Measurements from ENCODE around the gene CAP1.

Gene CAP1

DNA sequence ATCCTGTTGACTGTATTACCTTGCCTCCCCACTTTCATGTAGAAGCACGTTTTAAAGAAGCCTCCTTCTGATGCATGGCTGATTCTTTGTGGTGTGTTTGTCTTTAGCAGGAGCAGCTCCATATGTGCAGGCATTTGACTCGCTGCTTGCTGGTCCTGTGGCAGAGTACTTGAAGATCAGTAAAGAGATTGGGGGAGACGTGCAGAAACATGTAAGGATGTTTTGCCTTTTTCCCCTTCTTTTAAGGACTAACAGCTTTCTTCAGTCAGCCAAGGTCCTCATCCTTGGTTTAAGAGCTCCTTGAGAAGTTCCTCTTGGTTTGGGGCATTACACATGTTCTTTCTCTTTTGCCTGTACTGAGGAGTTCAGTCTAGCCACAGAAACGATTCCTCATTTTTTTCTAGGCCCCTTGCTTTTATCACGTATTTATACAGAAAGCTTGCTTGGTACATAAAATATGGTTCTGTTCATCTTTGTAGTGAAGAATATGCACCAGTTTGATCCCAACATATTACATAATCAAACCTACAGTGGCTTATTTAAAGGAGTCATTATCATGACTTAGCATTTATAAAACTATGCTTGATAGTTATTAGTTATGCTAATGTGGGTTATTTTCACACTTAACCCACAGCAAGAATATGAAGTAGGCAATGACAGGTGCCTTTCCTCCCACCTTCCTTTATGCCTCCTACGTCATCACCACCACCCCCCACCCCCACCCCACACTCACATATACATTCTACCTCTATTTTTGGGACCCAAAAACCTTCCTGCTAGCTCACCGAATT lies 19.6 kb downstream of the CAP1 start:
- no peak for DNase-seq (ENCODE audit: low read depth, low spot score)
- peaks cover 4% of the 10 kb centered on the region for H3K4me1 ChIP-seq (ENCODE audit: insufficient read depth, insufficient read length)
- TF ChIP-seq SUZ12 (IDR thresholded peaks at IDR 0.05; ENCODE audit: extremely low read depth, insufficient read depth, insufficient read length) (no peak), ZNF274 (IDR thresholded peaks at IDR 0.05; ENCODE audit: low read depth, low read length) (no peak), YY1 (IDR thresholded peaks at IDR 0.05; ENCODE audit: insufficient read depth, insufficient read length) (no peak)
- H3K4me3 ChIP-seq (ENCODE audit: insufficient read length, low read depth): no peak overlapping the region
- H3K9ac ChIP-seq (ENCODE audit: insufficient read length, low read depth): no peak overlapping the region
- H3K27me3 ChIP-seq (ENCODE audit: insufficient read depth, insufficient read length): no peaks in the 10 kb centered on the region
- H3K36me3 ChIP-seq (ENCODE audit: insufficient read depth, insufficient read length, low read length): peaks cover 92% of the 10 kb centered on the region
- H3K9me3 ChIP-seq (ENCODE audit: insufficient read depth, low read length): no peaks in the 10 kb centered on the region

DNA sequence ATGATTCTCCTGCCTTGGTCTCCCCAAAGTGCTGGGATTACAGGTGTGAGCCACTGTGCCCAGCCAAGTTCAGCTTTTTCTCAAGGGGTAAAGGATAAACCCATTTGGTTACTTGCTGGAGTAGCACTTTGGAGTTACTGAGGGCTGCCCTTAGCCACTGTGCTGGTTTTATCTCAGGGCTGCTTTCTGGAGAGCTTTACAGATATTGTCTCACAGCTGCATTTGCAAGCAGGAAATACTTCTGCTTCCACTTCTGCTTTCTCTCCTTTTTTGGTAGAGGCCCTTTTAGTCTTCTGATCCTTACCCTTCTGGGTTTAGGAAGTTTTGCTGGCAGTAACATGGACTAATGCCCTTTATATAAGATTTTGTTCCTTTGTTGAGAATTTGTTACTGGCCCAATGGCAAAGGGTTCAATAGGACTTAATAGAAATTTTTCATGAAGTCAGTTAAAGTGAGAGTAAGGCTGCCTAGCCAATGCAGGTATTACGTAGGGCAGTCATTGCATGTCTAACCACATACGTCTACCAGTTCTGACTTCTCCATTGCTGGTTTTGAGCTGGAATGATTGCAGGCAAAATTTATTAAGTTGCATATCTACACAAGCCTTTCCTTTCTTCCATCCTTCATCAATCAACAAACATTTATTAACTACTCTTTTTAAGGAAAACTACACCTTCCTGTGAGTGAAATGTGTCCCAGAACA lies 24.4 kb downstream of the CAP1 start:
- TF ChIP-seq YY1 (IDR thresholded peaks at IDR 0.05; ENCODE audit: insufficient read depth, insufficient read length) (no peak), SUZ12 (IDR thresholded peaks at IDR 0.05; ENCODE audit: extremely low read depth, insufficient read depth, insufficient read length) (no peak), ZNF274 (IDR thresholded peaks at IDR 0.05; ENCODE audit: low read depth, low read length) (no peak)
- Histone ChIP-seq H3K4me1 (ENCODE audit: insufficient read depth, insufficient read length) (no peaks in the 10 kb centered on the region), H3K27me3 (ENCODE audit: insufficient read depth, insufficient read length) (no peaks in the 10 kb centered on the region), H3K36me3 (ENCODE audit: insufficient read depth, insufficient read length, low read length) (peaks cover 96% of the 10 kb centered on the region), H3K9me3 (ENCODE audit: insufficient read depth, low read length) (no peaks in the 10 kb centered on the region), H3K9ac (ENCODE audit: insufficient read length, low read depth) (no peak overlapping the region), H3K4me3 (ENCODE audit: insufficient read length, low read depth) (no peak overlapping the region)
- no peak for DNase-seq (ENCODE audit: low read depth, low spot score)

DNA sequence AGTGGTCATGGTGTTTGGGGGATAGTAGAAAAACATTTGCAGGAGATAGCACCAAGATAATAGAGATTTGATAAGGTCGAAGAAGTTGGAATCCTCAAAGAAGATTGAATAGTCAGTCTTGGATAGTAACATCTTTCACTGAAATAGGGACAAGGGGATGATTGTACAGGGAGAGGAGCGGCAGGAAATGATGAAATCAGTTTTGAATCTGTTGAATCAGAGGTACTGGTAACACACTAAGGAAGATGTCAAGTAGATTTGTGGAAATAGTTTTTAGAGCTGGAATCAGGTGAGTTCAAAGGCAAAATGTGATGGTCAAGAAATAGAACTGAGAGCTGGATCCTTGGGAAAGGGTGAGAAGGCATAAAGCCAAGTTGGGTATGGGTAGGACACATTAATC lies 26.5 kb downstream of the CAP1 start:
- Histone ChIP-seq H3K36me3 (ENCODE audit: insufficient read depth, insufficient read length, low read length) (peaks cover 96% of the 10 kb centered on the region), H3K4me3 (ENCODE audit: insufficient read length, low read depth) (no peak overlapping the region), H3K27me3 (ENCODE audit: insufficient read depth, insufficient read length) (no peaks in the 10 kb centered on the region), H3K9me3 (ENCODE audit: insufficient read depth, low read length) (no peaks in the 10 kb centered on the region), H3K9ac (ENCODE audit: insufficient read length, low read depth) (no peak overlapping the region), H3K4me1 (ENCODE audit: insufficient read depth, insufficient read length) (no peaks in the 10 kb centered on the region)
- TF ChIP-seq ZNF274 (IDR thresholded peaks at IDR 0.05; ENCODE audit: low read depth, low read length) (no peak), YY1 (IDR thresholded peaks at IDR 0.05; ENCODE audit: insufficient read depth, insufficient read length) (no peak), SUZ12 (IDR thresholded peaks at IDR 0.05; ENCODE audit: extremely low read depth, insufficient read depth, insufficient read length) (no peak)
- DNase-seq (ENCODE audit: low read depth, low spot score): no peak

DNA sequence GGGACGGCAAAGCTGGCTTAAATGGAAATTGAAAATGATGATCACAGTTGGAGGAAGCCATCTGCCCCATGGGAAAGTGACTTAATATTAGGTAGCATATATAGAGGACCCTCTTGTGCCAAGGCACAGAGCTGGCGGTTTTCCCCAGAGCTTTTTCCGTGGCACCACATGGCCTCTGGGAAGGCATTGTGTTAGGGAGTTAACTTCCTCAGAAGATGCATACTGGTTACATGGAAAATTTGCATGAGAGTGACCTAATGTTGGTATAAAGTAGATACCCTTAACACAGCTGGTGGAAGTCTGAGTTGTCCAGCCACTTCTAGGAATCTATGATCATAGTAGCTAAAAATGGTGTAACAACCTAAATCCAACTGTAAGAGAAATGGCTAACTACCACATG lies 27.3 kb downstream of the CAP1 start:
- no peaks in the 10 kb centered on the region for H3K9me3 ChIP-seq (ENCODE audit: insufficient read depth, low read length)
- no peaks in the 10 kb centered on the region for H3K27me3 ChIP-seq (ENCODE audit: insufficient read depth, insufficient read length)
- no peaks in the 10 kb centered on the region for H3K4me1 ChIP-seq (ENCODE audit: insufficient read depth, insufficient read length)
- DNase-seq (ENCODE audit: low read depth, low spot score): no peak
- H3K36me3 ChIP-seq (ENCODE audit: insufficient read depth, insufficient read length, low read length): peaks cover 96% of the 10 kb centered on the region
- TF ChIP-seq SUZ12 (IDR thresholded peaks at IDR 0.05; ENCODE audit: extremely low read depth, insufficient read depth, insufficient read length): no peak
- TF ChIP-seq ZNF274 (IDR thresholded peaks at IDR 0.05; ENCODE audit: low read depth, low read length): no peak
- TF ChIP-seq YY1 (IDR thresholded peaks at IDR 0.05; ENCODE audit: insufficient read depth, insufficient read length): no peak
- H3K9ac ChIP-seq (ENCODE audit: insufficient read length, low read depth): no peak overlapping the region
- H3K4me3 ChIP-seq (ENCODE audit: insufficient read length, low read depth): no peak overlapping the region

DNA sequence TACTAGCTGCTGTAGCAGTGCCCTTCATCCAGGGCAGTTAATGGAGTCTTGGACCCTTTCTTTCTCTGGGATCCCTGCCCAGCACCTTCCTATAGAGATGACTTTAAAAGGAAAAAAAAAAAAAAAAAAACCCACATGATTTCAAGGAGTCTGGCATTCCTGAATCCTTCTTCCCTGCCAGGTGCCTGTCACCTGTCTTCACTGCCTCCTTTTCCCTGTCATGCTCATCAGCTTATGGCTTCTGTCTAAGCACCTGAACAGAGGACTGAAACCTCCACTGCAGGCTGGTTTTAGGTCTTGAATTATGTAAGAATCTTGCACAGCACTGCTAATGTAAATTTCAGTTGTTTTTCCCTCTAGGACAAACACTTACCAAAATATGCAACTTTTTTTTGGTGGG lies 31.6 kb downstream of the CAP1 start:
- Histone ChIP-seq H3K4me3 (ENCODE audit: insufficient read length, low read depth) (no peak overlapping the region), H3K27me3 (ENCODE audit: insufficient read depth, insufficient read length) (no peaks in the 10 kb centered on the region), H3K9me3 (ENCODE audit: insufficient read depth, low read length) (no peaks in the 10 kb centered on the region), H3K9ac (ENCODE audit: insufficient read length, low read depth) (no peak overlapping the region), H3K4me1 (ENCODE audit: insufficient read depth, insufficient read length) (no peaks in the 10 kb centered on the region), H3K36me3 (ENCODE audit: insufficient read depth, insufficient read length, low read length) (peaks cover 94% of the 10 kb centered on the region)
- DNase-seq (ENCODE audit: low read depth, low spot score): no peak
- TF ChIP-seq ZNF274 (IDR thresholded peaks at IDR 0.05; ENCODE audit: low read depth, low read length): no peak

DNA sequence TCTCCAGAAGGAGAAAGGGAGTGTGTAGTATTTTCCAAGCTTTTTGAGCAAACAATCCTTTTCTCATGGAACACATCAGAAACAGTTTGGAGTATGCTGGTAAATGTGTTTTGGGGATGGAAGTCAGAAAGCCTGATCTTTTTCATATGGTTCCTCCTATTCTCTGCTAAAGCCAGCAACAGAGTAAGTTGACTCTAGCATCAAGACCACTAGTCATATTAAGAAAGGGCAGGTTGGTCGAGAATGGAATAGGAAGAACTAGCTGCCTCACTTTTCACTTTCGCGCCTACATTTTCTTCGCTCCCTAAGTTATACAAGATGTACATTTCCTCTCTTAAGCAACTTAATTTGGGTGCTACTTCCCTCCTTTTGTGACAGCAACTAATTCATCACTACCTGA lies 32.5 kb downstream of the CAP1 start:
- no peak for DNase-seq (ENCODE audit: low read depth, low spot score)
- H3K27me3 ChIP-seq (ENCODE audit: insufficient read depth, insufficient read length): no peaks in the 10 kb centered on the region
- no peak for TF ChIP-seq ZNF274 (IDR thresholded peaks at IDR 0.05; ENCODE audit: low read depth, low read length)
- no peak for TF ChIP-seq SUZ12 (IDR thresholded peaks at IDR 0.05; ENCODE audit: extremely low read depth, insufficient read depth, insufficient read length)
- TF ChIP-seq YY1 (IDR thresholded peaks at IDR 0.05; ENCODE audit: insufficient read depth, insufficient read length): no peak
- H3K4me3 ChIP-seq (ENCODE audit: insufficient read length, low read depth): no peak overlapping the region
- no peak overlapping the region for H3K9ac ChIP-seq (ENCODE audit: insufficient read length, low read depth)
- peaks cover 94% of the 10 kb centered on the region for H3K36me3 ChIP-seq (ENCODE audit: insufficient read depth, insufficient read length, low read length)
- H3K4me1 ChIP-seq (ENCODE audit: insufficient read depth, insufficient read length): no peaks in the 10 kb centered on the region
- H3K9me3 ChIP-seq (ENCODE audit: insufficient read depth, low read length): no peaks in the 10 kb centered on the region

DNA sequence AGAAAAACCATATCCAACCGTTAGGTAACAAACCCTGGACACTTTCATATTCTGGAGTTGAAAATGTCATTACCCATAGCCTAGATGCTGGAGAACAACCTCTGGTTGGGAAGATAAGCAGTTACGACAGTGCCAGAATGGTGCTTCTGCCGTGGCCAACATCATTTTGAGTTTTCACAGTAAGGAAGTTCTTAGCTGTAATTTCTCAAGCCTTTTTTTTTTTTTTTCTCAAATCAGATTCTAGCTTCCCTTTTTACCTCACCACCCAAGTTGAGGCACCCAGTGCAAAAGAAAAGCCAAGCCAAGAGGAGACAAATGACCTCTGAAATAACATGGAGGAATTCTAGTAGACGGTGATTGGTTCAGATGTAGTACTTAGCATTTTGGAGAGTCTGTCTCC lies 34.7 kb downstream of the CAP1 start:
- H3K9me3 ChIP-seq (ENCODE audit: insufficient read depth, low read length): no peaks in the 10 kb centered on the region
- no peak overlapping the region for H3K9ac ChIP-seq (ENCODE audit: insufficient read length, low read depth)
- H3K4me1 ChIP-seq (ENCODE audit: insufficient read depth, insufficient read length): no peaks in the 10 kb centered on the region
- H3K27me3 ChIP-seq (ENCODE audit: insufficient read depth, insufficient read length): no peaks in the 10 kb centered on the region
- H3K36me3 ChIP-seq (ENCODE audit: insufficient read depth, insufficient read length, low read length): peaks cover 95% of the 10 kb centered on the region
- H3K4me3 ChIP-seq (ENCODE audit: insufficient read length, low read depth): no peak overlapping the region
- TF ChIP-seq ZNF274 (IDR thresholded peaks at IDR 0.05; ENCODE audit: low read depth, low read length) (no peak), SUZ12 (IDR thresholded peaks at IDR 0.05; ENCODE audit: extremely low read depth, insufficient read depth, insufficient read length) (no peak), YY1 (IDR thresholded peaks at IDR 0.05; ENCODE audit: insufficient read depth, insufficient read length) (no peak)
- no peak for DNase-seq (ENCODE audit: low read depth, low spot score)

All from NT2/D1 (cell line).